Adrenal gland (tissue), 5 donors: ENCODE results near the gene KCNA5.

Source experiments
- CTCF ChIP-seq, 6 experiments: fragments of 450-650 bp in 4 of 6; fragments of 200-600 bp in 2 of 6; sonication (generic) in 1 of 6; IDR thresholded peaks; 1 replicate in 5 of 6; 2 replicates in 1 of 6; pipeline versions ENCODE4 v1.5.1 to v1.8.0; 2016 to 2021; ENCODE audit warnings: antibody characterized with exemption in 6 of 6, mild to moderate bottlenecking in 2 of 6, moderate library complexity in 1 of 6
- POLR2A ChIP-seq, 2 donors: fragments of 450-650 bp; IDR thresholded peaks; one replicate each; pipeline ENCODE4 v1.6.1; 2017; ENCODE audit warnings: antibody characterized with exemption in 2 of 2, mild to moderate bottlenecking in 2 of 2, moderate library complexity in 1 of 2
- donor health status: DM: no; HTN: no; CAD: no.

DNA sequence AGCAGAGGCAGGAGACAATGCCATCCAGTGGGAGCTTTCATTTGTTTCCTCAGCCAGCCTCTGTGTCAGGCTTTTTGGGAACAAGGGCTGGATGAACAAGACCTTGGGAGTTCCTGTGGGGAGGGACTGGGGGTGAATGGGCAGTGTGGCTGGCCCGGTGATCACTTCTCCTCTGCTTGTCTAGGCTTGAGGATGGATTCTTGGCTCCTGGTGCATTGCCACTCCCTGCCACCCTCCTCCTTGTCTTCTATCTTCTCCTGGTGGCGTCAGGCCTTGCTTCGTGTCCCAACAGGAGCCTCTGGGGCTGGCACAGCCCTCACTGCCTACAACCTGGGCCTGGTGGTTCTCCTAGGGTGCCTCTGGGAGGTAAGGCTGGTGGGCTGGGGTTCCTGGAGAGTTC, 25.0 kb upstream of the KCNA5 start:
- TF ChIP-seq CTCF (IDR thresholded peaks at IDR 0.05): no peak
- no peak for TF ChIP-seq POLR2A (IDR thresholded peaks at IDR 0.05)
